Chondrocyte (in vitro differentiated cells): ENCODE data around the gene GBF1. TPM values are rescaled to one million over a fixed set of nuclear protein-coding genes. Genes with fewer than 3 reads are reported as not detected.

Source experiments
- DNase-seq: peaks from one replicate; pipeline ENCODE4 v3.0.0; 2021; ENCODE audit warnings: mixed read lengths, low spot score
- H3K27ac Mint-ChIP-seq: one replicate; pipeline ENCODE4 v1.8.0; 2021; ENCODE audit warnings: mild to moderate bottlenecking, moderate library complexity, mixed read lengths; ENCODE audit not compliant: unreplicated experiment
- H3K27me3 Mint-ChIP-seq: 2 replicates; pipeline ENCODE4 v1.8.0; 2021; ENCODE audit warnings: low read depth, mixed read lengths
- H3K36me3 Mint-ChIP-seq: 2 replicates; pipeline ENCODE4 v1.8.0; 2021; ENCODE audit warnings: low read depth, mixed read lengths
- H3K4me1 Mint-ChIP-seq: 2 replicates; pipeline ENCODE4 v1.8.0; 2021; ENCODE audit warnings: low read depth, mild to moderate bottlenecking, mixed read lengths
- H3K4me3 Mint-ChIP-seq: one replicate; pipeline ENCODE4 v1.8.0; 2021; ENCODE audit warnings: mild to moderate bottlenecking, moderate library complexity, mixed read lengths; ENCODE audit not compliant: unreplicated experiment
- H3K9me3 Mint-ChIP-seq: 2 replicates; pipeline ENCODE4 v1.8.0; 2021; ENCODE audit warnings: low read depth, mixed read lengths
- total RNA-seq: library from RNA; stranded (reverse); gene quantifications from 3 replicates; pipeline ENCODE4 v1.2.1, GENCODE V29; 2021
- TF ChIP-seq, protein P1 (sequence below): fragments of 200-600 bp; sonication (generic); IDR thresholded peaks from 2 replicates; pipeline ENCODE4 v1.5.0; 2021; ENCODE audit warnings: antibody characterized with exemption, mild to moderate bottlenecking, moderate library complexity

GBF1 gene
- total RNA-seq, 1 donor from 2014 or later: 59.7 TPM

DNA sequence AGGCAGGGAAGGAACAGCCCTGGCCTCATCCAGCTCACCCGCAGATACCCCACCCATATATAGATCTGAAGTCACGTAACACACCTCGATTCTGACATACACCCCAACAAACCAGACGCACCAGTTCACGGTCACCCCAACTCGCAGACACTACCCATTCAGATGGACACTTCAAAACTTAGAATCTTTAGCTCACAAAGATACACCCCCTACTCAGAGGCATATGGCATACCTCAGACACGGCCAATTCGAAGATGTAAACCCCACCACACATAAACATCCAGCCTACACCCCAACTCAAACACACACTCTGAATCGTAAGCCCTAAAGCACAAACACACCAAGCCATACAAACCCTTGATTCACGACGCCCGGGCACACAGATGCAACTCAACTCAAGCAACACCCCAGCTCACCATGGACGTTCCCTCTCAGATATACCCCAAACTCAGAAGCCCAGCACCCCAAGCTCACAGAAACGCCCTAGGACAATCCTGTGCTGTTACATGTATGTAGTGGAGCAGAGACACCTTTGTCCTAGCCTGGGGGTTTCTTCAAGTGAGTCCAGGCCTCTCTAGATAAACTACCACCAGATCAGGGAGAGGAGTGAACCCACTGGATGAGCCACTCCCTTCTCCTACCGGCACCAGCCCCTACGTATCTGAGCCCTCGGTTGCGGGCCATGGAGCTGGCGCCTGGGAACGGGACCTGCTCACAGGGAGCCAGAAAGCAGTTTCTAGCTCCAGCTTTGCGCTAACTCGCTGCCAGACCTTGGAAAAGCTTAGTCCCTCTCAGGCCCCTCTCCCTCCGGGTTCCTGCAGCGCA, 164.5 kb downstream of the GBF1 start:
- Mint-ChIP-seq H3K36me3 (no peaks in the 10 kb centered on the region), H3K4me1 (peaks cover 25% of the 10 kb centered on the region), H3K4me3 (peak overlapping the region; percentile 44), H3K27ac (no peak overlapping the region), H3K9me3 (no peaks in the 10 kb centered on the region), H3K27me3 (peaks cover 23% of the 10 kb centered on the region)
- TF ChIP-seq, protein P1, sequence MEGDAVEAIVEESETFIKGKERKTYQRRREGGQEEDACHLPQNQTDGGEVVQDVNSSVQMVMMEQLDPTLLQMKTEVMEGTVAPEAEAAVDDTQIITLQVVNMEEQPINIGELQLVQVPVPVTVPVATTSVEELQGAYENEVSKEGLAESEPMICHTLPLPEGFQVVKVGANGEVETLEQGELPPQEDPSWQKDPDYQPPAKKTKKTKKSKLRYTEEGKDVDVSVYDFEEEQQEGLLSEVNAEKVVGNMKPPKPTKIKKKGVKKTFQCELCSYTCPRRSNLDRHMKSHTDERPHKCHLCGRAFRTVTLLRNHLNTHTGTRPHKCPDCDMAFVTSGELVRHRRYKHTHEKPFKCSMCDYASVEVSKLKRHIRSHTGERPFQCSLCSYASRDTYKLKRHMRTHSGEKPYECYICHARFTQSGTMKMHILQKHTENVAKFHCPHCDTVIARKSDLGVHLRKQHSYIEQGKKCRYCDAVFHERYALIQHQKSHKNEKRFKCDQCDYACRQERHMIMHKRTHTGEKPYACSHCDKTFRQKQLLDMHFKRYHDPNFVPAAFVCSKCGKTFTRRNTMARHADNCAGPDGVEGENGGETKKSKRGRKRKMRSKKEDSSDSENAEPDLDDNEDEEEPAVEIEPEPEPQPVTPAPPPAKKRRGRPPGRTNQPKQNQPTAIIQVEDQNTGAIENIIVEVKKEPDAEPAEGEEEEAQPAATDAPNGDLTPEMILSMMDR: no peak
- no peak for DNase-seq

DNA sequence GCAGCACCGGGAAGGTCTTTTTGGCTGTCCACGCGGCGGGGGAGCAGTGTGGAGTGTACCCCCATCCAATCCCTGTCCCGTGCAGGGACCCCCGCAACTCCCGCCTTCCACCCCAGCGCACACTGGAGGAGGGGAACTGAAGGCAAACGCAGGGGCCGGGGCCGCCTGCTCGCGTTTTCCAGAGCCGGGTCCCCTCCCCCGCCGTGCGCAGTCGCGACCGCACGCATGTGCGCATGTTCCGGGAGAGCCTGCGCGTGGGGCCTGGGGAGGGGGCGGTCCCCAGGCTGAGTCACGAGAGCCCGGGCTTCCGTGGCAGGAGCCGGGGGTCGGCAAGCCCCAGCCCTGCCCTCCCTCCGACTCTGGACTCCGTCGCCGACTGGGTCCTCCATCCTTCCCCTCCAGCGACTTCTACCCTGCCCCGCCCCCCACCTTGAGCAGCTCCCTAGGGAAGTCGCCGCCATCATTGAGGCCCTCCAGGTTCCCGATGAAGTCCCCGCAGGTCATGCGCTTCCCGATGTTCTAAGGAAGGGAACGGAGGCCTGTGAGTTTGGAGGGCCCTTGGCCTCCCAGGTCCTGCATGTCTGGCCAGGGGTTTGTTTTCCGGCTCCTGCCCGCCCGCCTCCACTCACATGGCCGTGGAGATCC, 165.2 kb downstream of the GBF1 start:
- no peak for DNase-seq
- Mint-ChIP-seq H3K36me3 (no peaks in the 10 kb centered on the region), H3K27me3 (peaks cover 23% of the 10 kb centered on the region), H3K4me3 (peak overlapping the region; percentile 44), H3K27ac (no peak overlapping the region), H3K9me3 (no peaks in the 10 kb centered on the region), H3K4me1 (peaks cover 25% of the 10 kb centered on the region)
- TF ChIP-seq, protein P1: no peak

DNA sequence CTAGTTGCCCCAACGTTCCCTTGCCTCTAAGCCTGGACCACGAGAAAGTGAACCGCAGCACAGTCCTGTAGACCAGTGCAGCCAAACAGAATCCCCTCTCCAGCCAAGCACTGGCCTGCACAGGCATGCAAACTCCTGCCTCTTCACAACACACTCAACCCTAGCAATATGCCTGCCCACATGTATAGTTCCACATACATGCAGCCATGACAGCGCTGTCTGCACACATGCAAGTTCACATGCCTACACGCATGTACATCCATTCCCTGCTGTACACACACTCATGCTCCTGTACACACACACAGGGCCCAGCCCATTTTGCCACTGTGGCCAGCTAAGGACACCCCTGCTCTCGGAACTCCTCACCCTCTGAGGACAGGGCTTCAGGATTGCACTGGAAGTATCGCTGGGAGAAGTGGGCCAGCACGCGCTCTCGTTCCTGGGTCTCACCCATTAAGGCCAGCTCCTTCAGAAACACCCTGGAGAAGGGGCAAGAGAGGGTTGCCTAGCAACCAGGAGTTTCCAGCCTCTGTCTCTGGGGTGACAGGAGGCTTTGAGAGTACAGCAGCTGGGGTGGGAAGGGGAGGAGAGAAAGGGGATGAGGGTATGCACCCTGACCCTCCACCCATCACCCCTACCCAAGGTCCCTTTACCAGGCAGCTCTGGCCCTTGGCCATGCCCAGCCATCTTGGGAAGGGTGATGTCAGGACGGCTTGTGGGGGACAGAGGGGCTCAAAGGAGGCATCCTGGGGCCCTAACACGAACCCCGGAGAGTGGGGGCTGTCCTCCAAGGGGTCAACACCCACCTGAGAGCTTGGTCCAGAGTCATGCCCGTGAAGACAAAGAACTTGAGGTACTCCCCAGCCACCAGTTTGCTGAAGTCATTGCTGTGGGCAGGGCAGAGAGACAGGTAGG, 166.3 kb downstream of the GBF1 start:
- Mint-ChIP-seq H3K4me1 (peaks cover 25% of the 10 kb centered on the region), H3K36me3 (no peaks in the 10 kb centered on the region), H3K9me3 (no peaks in the 10 kb centered on the region), H3K4me3 (peak overlapping the region; percentile 44), H3K27me3 (peaks cover 26% of the 10 kb centered on the region), H3K27ac (no peak overlapping the region)
- DNase-seq: no peak
- TF ChIP-seq, protein P1: no peak

DNA sequence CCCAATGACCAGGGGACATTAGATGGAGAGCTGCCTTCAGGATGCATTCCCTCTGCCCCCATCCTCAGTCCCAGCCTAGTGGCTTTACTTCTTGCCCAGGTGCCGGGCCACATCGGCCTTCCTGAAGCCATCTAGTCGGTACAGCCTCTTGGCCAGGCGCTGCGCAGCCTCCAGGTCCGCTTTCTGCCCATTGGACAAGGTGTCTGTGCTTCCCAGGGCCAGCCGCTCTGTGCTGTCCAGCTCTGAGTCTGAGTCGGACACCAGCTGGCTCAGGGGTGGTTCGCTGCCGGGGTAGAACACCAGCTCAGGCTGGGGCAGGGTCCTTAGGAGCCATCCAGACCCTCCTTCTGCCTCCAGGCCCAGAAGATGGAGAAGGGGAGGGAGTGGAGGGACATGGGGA, 167.0 kb downstream of the GBF1 start:
- TF ChIP-seq, protein P1: no peak
- peaks cover 29% of the 10 kb centered on the region for H3K27me3 Mint-ChIP-seq
- no peak overlapping the region for H3K4me3 Mint-ChIP-seq
- no peak overlapping the region for H3K27ac Mint-ChIP-seq
- H3K36me3 Mint-ChIP-seq: no peaks in the 10 kb centered on the region
- H3K9me3 Mint-ChIP-seq: no peaks in the 10 kb centered on the region
- DNase-seq: no peak
- peaks cover 25% of the 10 kb centered on the region for H3K4me1 Mint-ChIP-seq
